Hepatocyte (in vitro differentiated cells): ENCODE data around the gene C2CD3.

Experiments
- CTCF ChIP-seq: fragments of 200-600 bp; sonication (generic); IDR thresholded peaks from 2 replicates; pipeline ENCODE4 v1.5.1; 2016; ENCODE audit warnings: antibody characterized with exemption, mild to moderate bottlenecking; ENCODE audit not compliant: poor library complexity
- EZH2 ChIP-seq: fragments of 200-600 bp; sonication (generic); IDR thresholded peaks from 2 replicates; pipeline ENCODE4 v1.6.1; 2016; ENCODE audit warnings: antibody characterized with exemption, mild to moderate bottlenecking, borderline replicate concordance
- EZH2phosphoT487 ChIP-seq: fragments of 200-600 bp; sonication (generic); IDR thresholded peaks from one replicate; pipeline ENCODE4 v1.6.1; 2018; ENCODE audit warnings: antibody characterized with exemption, mild to moderate bottlenecking, low read depth, moderate library complexity; ENCODE audit not compliant: unreplicated experiment, severe bottlenecking

GRCh38 chr11:74157169-74157568 is 13.6 kb downstream of the C2CD3 start:
- TF ChIP-seq CTCF (no peak), EZH2 (no peak), EZH2phosphoT487 (no peak)
